Keratinocyte (primary cell): Measurements from ENCODE around the gene NAALADL2. TPM values are rescaled to one million over a fixed set of nuclear protein-coding genes. Genes with fewer than 3 reads are reported as not detected.
"Not testable (repeated sequence)": the region's sequence is repeated elsewhere in the genome, so short reads cannot be mapped to it uniquely, and the experiment has no call there.

Source experiments
- DNase-seq: peaks from one replicate; pipeline ENCODE4 v3.0.0-alpha.2; 2011; ENCODE audit warnings: low read depth, missing footprints, low spot score
- FAIRE-seq: peaks from 2 replicates; lab custom pipeline; 2011; peaks lifted over from hg19 to GRCh38; lab: Jason Lieb, UNC
- H2AFZ ChIP-seq: 2 replicates; pipeline ENCODE4 v1.6.0; 2012; ENCODE audit warnings: low read length, control low read depth, inconsistent platforms; ENCODE audit not compliant: control insufficient read depth
- H3K27ac ChIP-seq: 2 replicates; pipeline ENCODE4 v1.5.1; 2011; ENCODE audit warnings: low read length; ENCODE audit not compliant: control insufficient read depth, insufficient read depth
- H3K27me3 ChIP-seq: 3 replicates; pipeline ENCODE4 v1.6.0; 2011; ENCODE audit warnings: low read length; ENCODE audit not compliant: control insufficient read depth, insufficient read depth; ENCODE audit errors: extremely low read depth
- H3K36me3 ChIP-seq, 2 experiments: 2 replicates in 1 of 2; 3 replicates in 1 of 2; pipeline ENCODE4 v1.5.1; 2011; ENCODE audit warnings: low read length in 2 of 2, mild to moderate bottlenecking in 1 of 2; ENCODE audit not compliant: control insufficient read depth in 2 of 2, insufficient read depth in 2 of 2; ENCODE audit errors: extremely low read depth in 1 of 2
- H3K4me1 ChIP-seq: 3 replicates; pipeline ENCODE4 v1.5.1; 2011; ENCODE audit warnings: low read length; ENCODE audit not compliant: control insufficient read depth, insufficient read depth; ENCODE audit errors: extremely low read depth
- H3K4me2 ChIP-seq: 3 replicates; pipeline ENCODE4 v1.6.0; 2011; ENCODE audit warnings: low read depth, low read length; ENCODE audit not compliant: control insufficient read depth, insufficient read depth; ENCODE audit errors: extremely low read depth
- H3K4me3 ChIP-seq, 3 experiments: fragments of 200-600 bp in 1 of 3; sonication (generic) in 1 of 3; 2 replicates in 2 of 3; 3 replicates in 1 of 3; pipeline ENCODE4 v1.5.1; 2011 to 2016; ENCODE audit warnings: low read length in 3 of 3, mild to moderate bottlenecking in 3 of 3, control low read depth in 2 of 3, inconsistent platforms in 1 of 3, low read depth in 1 of 3, mixed read lengths in 1 of 3, mixed run types in 1 of 3, moderate library complexity in 1 of 3; ENCODE audit not compliant: control insufficient read depth in 2 of 3, insufficient read depth in 2 of 3; ENCODE audit errors: extremely low read depth in 1 of 3
- H3K79me2 ChIP-seq: 2 replicates; pipeline ENCODE4 v1.6.0; 2012; ENCODE audit warnings: low read length; ENCODE audit not compliant: control insufficient read depth, insufficient read depth
- H3K9ac ChIP-seq: 3 replicates; pipeline ENCODE4 v1.6.0; 2011; ENCODE audit warnings: low read length; ENCODE audit not compliant: control insufficient read depth, insufficient read depth; ENCODE audit errors: extremely low read depth
- H3K9me1 ChIP-seq: 3 replicates; pipeline ENCODE4 v1.6.0; 2011; ENCODE audit warnings: low read length; ENCODE audit not compliant: control insufficient read depth, insufficient read depth; ENCODE audit errors: extremely low read depth
- H3K9me3 ChIP-seq: 2 replicates; pipeline ENCODE4 v1.5.1; 2012; ENCODE audit warnings: low read depth, low read length; ENCODE audit not compliant: control insufficient read depth
- H4K20me1 ChIP-seq: 3 replicates; pipeline ENCODE4 v1.6.0; 2011; ENCODE audit warnings: low read length; ENCODE audit not compliant: control insufficient read depth, insufficient read depth; ENCODE audit errors: extremely low read depth
- CTCF ChIP-seq, 3 experiments: IDR thresholded peaks in 1 of 3; conservative IDR thresholded peaks in 1 of 3; optimal IDR thresholded peaks in 1 of 3; 2 replicates in 2 of 3; 3 replicates in 1 of 3; pipeline versions ENCODE3 to v1.5.1; 2011; ENCODE audit warnings: low read length in 3 of 3, mild to moderate bottlenecking in 3 of 3, moderate library complexity in 2 of 3, control low read depth in 1 of 3, inconsistent platforms in 1 of 3; ENCODE audit not compliant: insufficient read depth in 2 of 3; ENCODE audit errors: extremely low read depth in 1 of 3
- EZH2 ChIP-seq: IDR thresholded peaks from one replicate; pipeline ENCODE4 v1.6.1; 2012; ENCODE audit warnings: inconsistent platforms, mild to moderate bottlenecking, low read length, moderate library complexity
- dilution Hi-C: fragments of 300-500 bp; cut with MboI; formaldehyde crosslinking; loops from one replicate; pipeline ENCODE4 v1.7.0; 2020; ENCODE audit warnings: low sequenced_read_pairs; ENCODE audit not compliant: extremely low pct_ligation_motif_present
- polyA plus RNA-seq, 5 experiments: library from polyadenylated mRNA; depleted of rRNA in 3 of 5; stranded (reverse) in 3 of 5; stranded (forward) in 1 of 5; unstranded in 1 of 5; fragments of >200 nt; gene quantifications; 1 replicate in 1 of 5; 2 replicates in 3 of 5; 3 replicates in 1 of 5; pipeline versions ENCODE4 v1.2.1 to v1.2.3, GENCODE V29; 2011 to 2012; ENCODE audit warnings: missing spikeins in 2 of 5, low read depth in 1 of 5, low replicate concordance in 1 of 5

Gene NAALADL2
- polyA plus RNA-seq, 1 donor (not counting 4 experiments of a cell fraction or from before 2014, with no cell fraction given) = 0.75 TPM

GRCh38 chr3:175357758-175358157 lies 498.6 kb downstream of the NAALADL2 start:
- Histone ChIP-seq H3K4me1 (no peaks in the 10 kb centered on the region), H3K4me2 (no peak overlapping the region), H3K27ac (no peak overlapping the region), H3K36me3 (no peaks in the 10 kb centered on the region), H3K9me1 (no peaks in the 10 kb centered on the region), H3K9me3 (no peaks in the 10 kb centered on the region), H3K4me3 (no peak overlapping the region), H4K20me1 (no peaks in the 10 kb centered on the region), H3K27me3 (no peaks in the 10 kb centered on the region), H2AFZ (no peak overlapping the region), H3K9ac (no peak overlapping the region), H3K79me2 (no peaks in the 10 kb centered on the region)
- dilution Hi-C loops = no loop called here
- FAIRE-seq = no peak
- TF ChIP-seq CTCF (optimal IDR thresholded peaks at IDR 0.05 in 1 of 3, IDR thresholded peaks at IDR 0.05 in 1 of 3, conservative IDR thresholded peaks at IDR 0.05 in 1 of 3; ENCODE audit: extremely low read depth in 1 of 3, insufficient read depth in 2 of 3, low read length in 3 of 3) (peak in 1 of 3 experiments; percentile 5), EZH2 (no peak)
- DNase-seq = no peak

GRCh38 chr3:175358935-175359334 lies 499.8 kb downstream of the NAALADL2 start:
- dilution Hi-C loops = no loop called here
- H3K9ac ChIP-seq = no peak overlapping the region

GRCh38 chr3:175370426-175370825 lies 511.3 kb downstream of the NAALADL2 start:
- H3K4me3 ChIP-seq, H2AFZ ChIP-seq, dilution Hi-C loops, H3K9ac ChIP-seq, H3K4me1 ChIP-seq, H3K9me1 ChIP-seq, H3K36me3 ChIP-seq, H3K79me2 ChIP-seq, DNase-seq, H4K20me1 ChIP-seq, FAIRE-seq, H3K9me3 ChIP-seq, H3K27me3 ChIP-seq, H3K4me2 ChIP-seq, H3K27ac ChIP-seq: not testable (repeated sequence)

More at GRCh38 chr3:175358935-175359334, 499.8 kb downstream of the NAALADL2 start:
- H3K4me3 ChIP-seq = no peak overlapping the region
- H4K20me1 ChIP-seq = no peaks in the 10 kb centered on the region
- no peaks in the 10 kb centered on the region for H3K9me3 ChIP-seq
- no peak overlapping the region for H3K27ac ChIP-seq
- no peaks in the 10 kb centered on the region for H3K27me3 ChIP-seq
- no peaks in the 10 kb centered on the region for H3K4me1 ChIP-seq
- H3K4me2 ChIP-seq = no peak overlapping the region
- no peak for FAIRE-seq
- TF ChIP-seq CTCF (optimal IDR thresholded peaks at IDR 0.05 in 1 of 3, IDR thresholded peaks at IDR 0.05 in 1 of 3, conservative IDR thresholded peaks at IDR 0.05 in 1 of 3; ENCODE audit: extremely low read depth in 1 of 3, insufficient read depth in 2 of 3, low read length in 3 of 3) (no peak), EZH2 (no peak)
- DNase-seq = no peak
- no peaks in the 10 kb centered on the region for H3K36me3 ChIP-seq
- no peaks in the 10 kb centered on the region for H3K79me2 ChIP-seq
- no peaks in the 10 kb centered on the region for H3K9me1 ChIP-seq
- H2AFZ ChIP-seq = no peak overlapping the region

GRCh38 chr3:175371187-175371586 lies 512.1 kb downstream of the NAALADL2 start:
- H3K4me3 ChIP-seq, H3K27me3 ChIP-seq, H3K4me1 ChIP-seq, H3K36me3 ChIP-seq, H3K27ac ChIP-seq, FAIRE-seq, H3K79me2 ChIP-seq, DNase-seq, H3K9me3 ChIP-seq, H3K9ac ChIP-seq, dilution Hi-C loops, H4K20me1 ChIP-seq, H3K9me1 ChIP-seq, H3K4me2 ChIP-seq, H2AFZ ChIP-seq: not testable (repeated sequence)
